HepG2 (cell line): Measurements from ENCODE around the gene DCAF7. TPM values are rescaled to one million over a fixed set of nuclear protein-coding genes. Genes with fewer than 3 reads are reported as not detected.

Experiments
- FOXK2 ChIP-seq: fragments of 450-650 bp; IDR thresholded peaks from 2 replicates; pipeline ENCODE4 v1.6.1; 2016
- KLF12 ChIP-seq: sonication (generic); formaldehyde crosslinking; IDR thresholded peaks from 2 replicates; pipeline ENCODE4 v1.4.0; 2020; ENCODE audit warnings: missing genetic modification reagents, borderline replicate concordance
- MXD4 ChIP-seq: IDR thresholded peaks from 2 replicates; pipeline ENCODE4 v1.6.1; 2016; ENCODE audit warnings: mild to moderate bottlenecking, missing biosample characterization, missing genetic modification reagents
- SALL1 ChIP-seq: sonication (generic); formaldehyde crosslinking; IDR thresholded peaks from 2 replicates; pipeline ENCODE4 v1.8.0; 2022; ENCODE audit warnings: mild to moderate bottlenecking, missing genetic modification reagents
- SOX13 ChIP-seq, 3 experiments: fragments of 450-650 bp in 1 of 3; sonication (generic) in 1 of 3; formaldehyde crosslinking in 1 of 3; IDR thresholded peaks in 2 of 3; conservative IDR thresholded peaks in 1 of 3; 2 replicates each; pipeline versions ENCODE4 v1.5.0 to v1.6.1; 2016 to 2020; ENCODE audit warnings: antibody characterized with exemption in 1 of 3, mild to moderate bottlenecking in 1 of 3, missing compliant biosample characterization in 1 of 3, missing genetic modification reagents in 1 of 3, moderate library complexity in 1 of 3
- TGIF2 ChIP-seq: IDR thresholded peaks from 2 replicates; pipeline ENCODE4 v1.6.1; 2016; ENCODE audit warnings: control low read depth, missing compliant biosample characterization
- WIZ ChIP-seq: sonication (generic); formaldehyde crosslinking; IDR thresholded peaks from 2 replicates; pipeline ENCODE4 v1.5.1; 2020; ENCODE audit warnings: mild to moderate bottlenecking, missing genetic modification reagents
- ZNF350 ChIP-seq: sonication (generic); formaldehyde crosslinking; IDR thresholded peaks from 2 replicates; pipeline ENCODE4 v1.4.0; 2020; ENCODE audit warnings: mild to moderate bottlenecking, low read depth, missing genetic modification reagents, borderline replicate concordance
- ZNF605 ChIP-seq: sonication (generic); formaldehyde crosslinking; IDR thresholded peaks from 2 replicates; pipeline ENCODE4 v1.8.0; 2022; ENCODE audit warnings: mild to moderate bottlenecking, missing genetic modification reagents
- ZNF619 ChIP-seq: sonication (generic); formaldehyde crosslinking; IDR thresholded peaks from 2 replicates; pipeline ENCODE4 v1.4.0; 2020; ENCODE audit warnings: mild to moderate bottlenecking, missing genetic modification reagents
- polyA plus RNA-seq, 8 experiments: library from polyadenylated mRNA; depleted of rRNA in 3 of 8; stranded (reverse) in 7 of 8; unstranded in 1 of 8; fragments of >200 nt; fragmentation: Illumina TruSeq in 4 of 8; extraction: Trizol in 4 of 8; gene quantifications; 2 replicates each; pipeline versions ENCODE4 v1.2.1 to v1.2.3, GENCODE V29; 2011 to 2016; ENCODE audit warnings: low read depth in 4 of 8, missing spikeins in 1 of 8, mixed read lengths in 1 of 8; ENCODE audit not compliant: insufficient read depth in 1 of 8
- total RNA-seq, 5 experiments: library from RNA; depleted of rRNA; stranded (reverse); fragments of >200 nt; fragmentation: Illumina TruSeq; extraction: Trizol; gene quantifications; 2 replicates each; pipeline ENCODE4 v1.2.3, GENCODE V29; 2016; ENCODE audit warnings: low read depth in 1 of 5
- TF ChIP-seq, protein P1 (sequence below): sonication (generic); formaldehyde crosslinking; IDR thresholded peaks from 2 replicates; pipeline ENCODE4 v1.4.0; 2020; ENCODE audit warnings: missing genetic modification reagents
- TF ChIP-seq, protein P2 (sequence below): sonication (generic); formaldehyde crosslinking; conservative IDR thresholded peaks from 2 replicates; pipeline ENCODE4 v1.4.0; 2020; ENCODE audit warnings: missing genetic modification reagents
- TF ChIP-seq, protein P3 (sequence below): sonication (generic); formaldehyde crosslinking; IDR thresholded peaks from 2 replicates; pipeline ENCODE4 v1.5.0; 2020; ENCODE audit warnings: missing genetic modification reagents
- TF ChIP-seq, protein P4 (sequence below): sonication (generic); formaldehyde crosslinking; conservative IDR thresholded peaks from 2 replicates; pipeline ENCODE4 v1.4.0; 2020; ENCODE audit warnings: missing genetic modification reagents
- TF ChIP-seq, protein P5 (sequence below): IDR thresholded peaks from 2 replicates; pipeline ENCODE4 v1.6.1; 2016; ENCODE audit warnings: low read depth, borderline replicate concordance
- TF ChIP-seq, protein P6 (sequence below): sonication (generic); formaldehyde crosslinking; IDR thresholded peaks from 2 replicates; pipeline ENCODE4 v1.5.0; 2020; ENCODE audit warnings: mild to moderate bottlenecking, missing genetic modification reagents
- TF ChIP-seq, protein P7 (sequence below): sonication (generic); formaldehyde crosslinking; IDR thresholded peaks from 2 replicates; pipeline ENCODE4 v1.4.0; 2020; ENCODE audit warnings: missing genetic modification reagents, mild to moderate bottlenecking, borderline replicate concordance

The DCAF7 gene
- total and polyA plus RNA-seq, 2 of the 13 experiments (the other 11 are each of a cell fraction or from before 2014, with no cell fraction given) = 55.2 to 73.4 TPM

DNA sequence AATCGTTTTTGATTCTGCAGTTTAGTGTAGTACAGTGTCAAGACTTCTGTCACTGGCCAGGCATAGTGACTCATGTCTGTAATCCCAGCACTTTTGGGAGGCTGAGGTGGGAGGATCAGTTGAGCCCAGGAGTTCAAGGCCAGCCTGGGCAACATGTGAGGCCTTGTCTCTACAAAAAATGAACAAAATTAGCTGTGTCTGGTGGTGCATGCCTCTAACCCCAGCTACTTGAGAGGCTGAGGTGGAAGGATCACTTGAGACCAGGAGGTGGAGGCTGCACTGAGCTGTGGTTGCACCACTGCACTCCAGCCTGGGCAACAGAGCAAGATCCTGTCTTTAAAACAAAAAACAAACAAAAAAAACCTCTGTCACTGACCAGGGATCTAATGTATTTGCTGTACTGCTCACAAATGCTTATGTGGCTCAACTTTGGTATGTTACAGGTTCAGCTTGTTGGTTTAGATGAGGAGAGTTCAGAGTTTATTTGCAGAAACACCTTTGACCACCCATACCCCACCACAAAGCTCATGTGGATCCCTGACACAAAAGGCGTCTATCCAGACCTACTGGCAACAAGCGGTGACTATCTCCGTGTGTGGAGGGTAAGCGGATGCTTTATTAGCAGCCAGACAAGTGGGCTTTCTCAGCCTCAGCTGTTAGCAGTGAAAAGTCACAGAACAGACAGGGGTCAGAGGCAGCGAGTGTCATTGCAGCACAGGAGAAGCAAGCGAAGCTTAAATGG lies 27.9 kb downstream of the DCAF7 start (continued):
- TF ChIP-seq, protein P1, sequence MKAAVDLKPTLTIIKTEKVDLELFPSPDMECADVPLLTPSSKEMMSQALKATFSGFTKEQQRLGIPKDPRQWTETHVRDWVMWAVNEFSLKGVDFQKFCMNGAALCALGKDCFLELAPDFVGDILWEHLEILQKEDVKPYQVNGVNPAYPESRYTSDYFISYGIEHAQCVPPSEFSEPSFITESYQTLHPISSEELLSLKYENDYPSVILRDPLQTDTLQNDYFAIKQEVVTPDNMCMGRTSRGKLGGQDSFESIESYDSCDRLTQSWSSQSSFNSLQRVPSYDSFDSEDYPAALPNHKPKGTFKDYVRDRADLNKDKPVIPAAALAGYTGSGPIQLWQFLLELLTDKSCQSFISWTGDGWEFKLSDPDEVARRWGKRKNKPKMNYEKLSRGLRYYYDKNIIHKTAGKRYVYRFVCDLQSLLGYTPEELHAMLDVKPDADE (CRISPR knock-in tag) = no peak
- TF ChIP-seq ZNF619 (CRISPR knock-in tag) (no peak; the same call in 1 of the 2 replicates), ZNF350 (CRISPR knock-in tag) (peak; percentile 53; the same call in 1 of the 2 replicates), WIZ (peak; percentile 87; the same call in 1 of the 2 replicates), SOX13 (IDR thresholded peaks at IDR 0.05) (peak; percentile 71; the same call in 1 of the 2 replicates), SOX13 (CRISPR knock-in tag; conservative IDR thresholded peaks at IDR 0.05 in 1 of 2, IDR thresholded peaks at IDR 0.05 in 1 of 2) (peak in 1 of 2 experiments; percentile 89; a peak in 2 of 4 replicates), KLF12 (CRISPR knock-in tag) (no peak), MXD4 (peak; percentile 83), TGIF2 (peak; percentile 92), FOXK2 (peak; percentile 96), SALL1 (peak; percentile 84), ZNF605 (CRISPR knock-in tag) (peak; percentile 93)
- TF ChIP-seq, protein P2, sequence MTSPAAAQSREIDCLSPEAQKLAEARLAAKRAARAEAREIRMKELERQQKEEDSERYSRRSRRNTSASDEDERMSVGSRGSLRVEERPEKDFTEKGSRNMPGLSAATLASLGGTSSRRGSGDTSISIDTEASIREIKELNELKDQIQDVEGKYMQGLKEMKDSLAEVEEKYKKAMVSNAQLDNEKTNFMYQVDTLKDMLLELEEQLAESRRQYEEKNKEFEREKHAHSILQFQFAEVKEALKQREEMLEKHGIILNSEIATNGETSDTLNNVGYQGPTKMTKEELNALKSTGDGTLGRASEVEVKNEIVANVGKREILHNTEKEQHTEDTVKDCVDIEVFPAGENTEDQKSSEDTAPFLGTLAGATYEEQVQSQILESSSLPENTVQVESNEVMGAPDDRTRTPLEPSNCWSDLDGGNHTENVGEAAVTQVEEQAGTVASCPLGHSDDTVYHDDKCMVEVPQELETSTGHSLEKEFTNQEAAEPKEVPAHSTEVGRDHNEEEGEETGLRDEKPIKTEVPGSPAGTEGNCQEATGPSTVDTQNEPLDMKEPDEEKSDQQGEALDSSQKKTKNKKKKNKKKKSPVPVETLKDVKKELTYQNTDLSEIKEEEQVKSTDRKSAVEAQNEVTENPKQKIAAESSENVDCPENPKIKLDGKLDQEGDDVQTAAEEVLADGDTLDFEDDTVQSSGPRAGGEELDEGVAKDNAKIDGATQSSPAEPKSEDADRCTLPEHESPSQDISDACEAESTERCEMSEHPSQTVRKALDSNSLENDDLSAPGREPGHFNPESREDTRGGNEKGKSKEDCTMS (CRISPR knock-in tag) = no peak
- TF ChIP-seq, protein P3, sequence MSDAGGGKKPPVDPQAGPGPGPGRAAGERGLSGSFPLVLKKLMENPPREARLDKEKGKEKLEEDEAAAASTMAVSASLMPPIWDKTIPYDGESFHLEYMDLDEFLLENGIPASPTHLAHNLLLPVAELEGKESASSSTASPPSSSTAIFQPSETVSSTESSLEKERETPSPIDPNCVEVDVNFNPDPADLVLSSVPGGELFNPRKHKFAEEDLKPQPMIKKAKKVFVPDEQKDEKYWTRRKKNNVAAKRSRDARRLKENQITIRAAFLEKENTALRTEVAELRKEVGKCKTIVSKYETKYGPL (CRISPR knock-in tag) = no peak
- TF ChIP-seq, protein P4, sequence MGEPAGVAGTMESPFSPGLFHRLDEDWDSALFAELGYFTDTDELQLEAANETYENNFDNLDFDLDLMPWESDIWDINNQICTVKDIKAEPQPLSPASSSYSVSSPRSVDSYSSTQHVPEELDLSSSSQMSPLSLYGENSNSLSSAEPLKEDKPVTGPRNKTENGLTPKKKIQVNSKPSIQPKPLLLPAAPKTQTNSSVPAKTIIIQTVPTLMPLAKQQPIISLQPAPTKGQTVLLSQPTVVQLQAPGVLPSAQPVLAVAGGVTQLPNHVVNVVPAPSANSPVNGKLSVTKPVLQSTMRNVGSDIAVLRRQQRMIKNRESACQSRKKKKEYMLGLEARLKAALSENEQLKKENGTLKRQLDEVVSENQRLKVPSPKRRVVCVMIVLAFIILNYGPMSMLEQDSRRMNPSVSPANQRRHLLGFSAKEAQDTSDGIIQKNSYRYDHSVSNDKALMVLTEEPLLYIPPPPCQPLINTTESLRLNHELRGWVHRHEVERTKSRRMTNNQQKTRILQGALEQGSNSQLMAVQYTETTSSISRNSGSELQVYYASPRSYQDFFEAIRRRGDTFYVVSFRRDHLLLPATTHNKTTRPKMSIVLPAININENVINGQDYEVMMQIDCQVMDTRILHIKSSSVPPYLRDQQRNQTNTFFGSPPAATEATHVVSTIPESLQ (CRISPR knock-in tag) = no peak
- TF ChIP-seq, protein P5, sequence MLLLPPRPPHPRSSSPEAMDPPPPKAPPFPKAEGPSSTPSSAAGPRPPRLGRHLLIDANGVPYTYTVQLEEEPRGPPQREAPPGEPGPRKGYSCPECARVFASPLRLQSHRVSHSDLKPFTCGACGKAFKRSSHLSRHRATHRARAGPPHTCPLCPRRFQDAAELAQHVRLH (CRISPR knock-in tag) = peak; percentile 96
- TF ChIP-seq, protein P6, sequence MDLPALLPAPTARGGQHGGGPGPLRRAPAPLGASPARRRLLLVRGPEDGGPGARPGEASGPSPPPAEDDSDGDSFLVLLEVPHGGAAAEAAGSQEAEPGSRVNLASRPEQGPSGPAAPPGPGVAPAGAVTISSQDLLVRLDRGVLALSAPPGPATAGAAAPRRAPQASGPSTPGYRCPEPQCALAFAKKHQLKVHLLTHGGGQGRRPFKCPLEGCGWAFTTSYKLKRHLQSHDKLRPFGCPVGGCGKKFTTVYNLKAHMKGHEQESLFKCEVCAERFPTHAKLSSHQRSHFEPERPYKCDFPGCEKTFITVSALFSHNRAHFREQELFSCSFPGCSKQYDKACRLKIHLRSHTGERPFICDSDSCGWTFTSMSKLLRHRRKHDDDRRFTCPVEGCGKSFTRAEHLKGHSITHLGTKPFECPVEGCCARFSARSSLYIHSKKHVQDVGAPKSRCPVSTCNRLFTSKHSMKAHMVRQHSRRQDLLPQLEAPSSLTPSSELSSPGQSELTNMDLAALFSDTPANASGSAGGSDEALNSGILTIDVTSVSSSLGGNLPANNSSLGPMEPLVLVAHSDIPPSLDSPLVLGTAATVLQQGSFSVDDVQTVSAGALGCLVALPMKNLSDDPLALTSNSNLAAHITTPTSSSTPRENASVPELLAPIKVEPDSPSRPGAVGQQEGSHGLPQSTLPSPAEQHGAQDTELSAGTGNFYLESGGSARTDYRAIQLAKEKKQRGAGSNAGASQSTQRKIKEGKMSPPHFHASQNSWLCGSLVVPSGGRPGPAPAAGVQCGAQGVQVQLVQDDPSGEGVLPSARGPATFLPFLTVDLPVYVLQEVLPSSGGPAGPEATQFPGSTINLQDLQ = no peak
- TF ChIP-seq, protein P7, sequence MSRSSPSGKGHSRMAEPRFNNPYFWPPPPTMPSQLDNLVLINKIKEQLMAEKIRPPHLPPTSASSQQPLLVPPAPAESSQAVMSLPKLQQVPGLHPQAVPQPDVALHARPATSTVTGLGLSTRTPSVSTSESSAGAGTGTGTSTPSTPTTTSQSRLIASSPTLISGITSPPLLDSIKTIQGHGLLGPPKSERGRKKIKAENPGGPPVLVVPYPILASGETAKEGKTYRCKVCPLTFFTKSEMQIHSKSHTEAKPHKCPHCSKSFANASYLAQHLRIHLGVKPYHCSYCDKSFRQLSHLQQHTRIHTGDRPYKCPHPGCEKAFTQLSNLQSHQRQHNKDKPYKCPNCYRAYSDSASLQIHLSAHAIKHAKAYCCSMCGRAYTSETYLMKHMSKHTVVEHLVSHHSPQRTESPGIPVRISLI (CRISPR knock-in tag) = peak; percentile 98
